Testis (tissue), 2 donors: ENCODE measurements around the gene REX1BD.

Experiments used
- POLR2A ChIP-seq: fragments of 450-650 bp; IDR thresholded peaks from one replicate; pipeline ENCODE4 v1.6.1; 2017; ENCODE audit warnings: antibody characterized with exemption, mild to moderate bottlenecking, moderate library complexity
- TF ChIP-seq, protein P1 (sequence below), 3 experiments: fragments of 450-650 bp in 2 of 3; fragments of 200-600 bp in 1 of 3; sonication (generic) in 1 of 3; IDR thresholded peaks; one replicate each; pipeline ENCODE4 v1.5.1; 2016 to 2019; ENCODE audit warnings: antibody characterized with exemption in 3 of 3, mild to moderate bottlenecking in 2 of 3, moderate library complexity in 1 of 3

DNA sequence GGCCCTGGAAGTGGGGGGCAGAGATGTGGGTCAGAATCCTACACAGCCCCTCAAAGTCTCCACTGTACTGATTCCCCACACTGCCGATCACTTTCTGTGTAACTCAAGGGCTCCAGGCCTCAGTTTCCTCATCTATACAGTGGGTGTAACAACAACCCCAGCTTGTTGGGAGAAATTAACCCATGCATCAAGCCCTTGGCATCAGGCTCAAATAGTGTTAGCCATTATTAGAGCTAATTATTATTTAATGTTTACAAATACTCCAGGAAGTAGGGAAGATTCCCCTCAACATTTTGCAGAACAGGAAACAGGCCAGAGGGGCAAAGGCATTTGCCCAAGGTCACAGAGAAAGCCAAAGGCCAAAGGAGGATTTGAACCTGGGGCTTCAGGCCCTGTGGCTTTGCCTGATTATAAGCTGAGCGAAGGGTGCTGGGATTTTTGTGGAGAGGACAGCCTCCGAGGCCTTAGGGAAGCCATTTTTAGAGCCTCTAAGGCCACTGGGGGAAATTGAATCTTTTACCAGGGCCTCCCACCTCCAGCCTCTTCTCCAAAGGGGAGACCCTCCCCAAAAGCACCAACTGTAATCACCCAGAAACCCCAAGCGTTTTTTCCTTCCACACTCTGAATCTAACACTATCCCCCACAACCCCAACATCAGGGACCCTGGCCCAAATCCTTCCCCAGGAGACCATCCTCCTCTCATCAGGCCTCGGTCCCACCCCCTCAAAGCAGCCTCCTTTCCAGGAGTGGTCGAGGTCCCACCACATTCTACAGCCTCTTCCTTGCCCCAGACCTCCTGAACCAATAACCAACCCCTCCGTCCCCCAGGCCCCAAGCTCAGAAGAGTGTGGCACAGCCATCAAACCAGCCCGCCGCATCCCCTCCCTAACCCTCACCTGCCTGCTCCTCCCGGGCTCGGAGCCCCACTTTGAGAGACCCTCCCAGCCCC is 46.3 kb upstream of the REX1BD start:
- no peak for TF ChIP-seq POLR2A
- TF ChIP-seq, protein P1, sequence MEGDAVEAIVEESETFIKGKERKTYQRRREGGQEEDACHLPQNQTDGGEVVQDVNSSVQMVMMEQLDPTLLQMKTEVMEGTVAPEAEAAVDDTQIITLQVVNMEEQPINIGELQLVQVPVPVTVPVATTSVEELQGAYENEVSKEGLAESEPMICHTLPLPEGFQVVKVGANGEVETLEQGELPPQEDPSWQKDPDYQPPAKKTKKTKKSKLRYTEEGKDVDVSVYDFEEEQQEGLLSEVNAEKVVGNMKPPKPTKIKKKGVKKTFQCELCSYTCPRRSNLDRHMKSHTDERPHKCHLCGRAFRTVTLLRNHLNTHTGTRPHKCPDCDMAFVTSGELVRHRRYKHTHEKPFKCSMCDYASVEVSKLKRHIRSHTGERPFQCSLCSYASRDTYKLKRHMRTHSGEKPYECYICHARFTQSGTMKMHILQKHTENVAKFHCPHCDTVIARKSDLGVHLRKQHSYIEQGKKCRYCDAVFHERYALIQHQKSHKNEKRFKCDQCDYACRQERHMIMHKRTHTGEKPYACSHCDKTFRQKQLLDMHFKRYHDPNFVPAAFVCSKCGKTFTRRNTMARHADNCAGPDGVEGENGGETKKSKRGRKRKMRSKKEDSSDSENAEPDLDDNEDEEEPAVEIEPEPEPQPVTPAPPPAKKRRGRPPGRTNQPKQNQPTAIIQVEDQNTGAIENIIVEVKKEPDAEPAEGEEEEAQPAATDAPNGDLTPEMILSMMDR (IDR thresholded peaks at IDR 0.05), result no peak
